HL-60/S4 treated with phorbol 12-myristate 13-acetate at 8.2 ng/mL for 4 days and 3 days (cell line): Measurements from ENCODE around the gene DNAAF8.

Experiments
- in situ Hi-C: fragments of 300-500 bp; cut with MboI; formaldehyde crosslinking; loops from 2 replicates; pipeline ENCODE4 v1.15.0; 2022; ENCODE audit warnings: low sequenced_read_pairs

The DNAAF8 gene

DNA sequence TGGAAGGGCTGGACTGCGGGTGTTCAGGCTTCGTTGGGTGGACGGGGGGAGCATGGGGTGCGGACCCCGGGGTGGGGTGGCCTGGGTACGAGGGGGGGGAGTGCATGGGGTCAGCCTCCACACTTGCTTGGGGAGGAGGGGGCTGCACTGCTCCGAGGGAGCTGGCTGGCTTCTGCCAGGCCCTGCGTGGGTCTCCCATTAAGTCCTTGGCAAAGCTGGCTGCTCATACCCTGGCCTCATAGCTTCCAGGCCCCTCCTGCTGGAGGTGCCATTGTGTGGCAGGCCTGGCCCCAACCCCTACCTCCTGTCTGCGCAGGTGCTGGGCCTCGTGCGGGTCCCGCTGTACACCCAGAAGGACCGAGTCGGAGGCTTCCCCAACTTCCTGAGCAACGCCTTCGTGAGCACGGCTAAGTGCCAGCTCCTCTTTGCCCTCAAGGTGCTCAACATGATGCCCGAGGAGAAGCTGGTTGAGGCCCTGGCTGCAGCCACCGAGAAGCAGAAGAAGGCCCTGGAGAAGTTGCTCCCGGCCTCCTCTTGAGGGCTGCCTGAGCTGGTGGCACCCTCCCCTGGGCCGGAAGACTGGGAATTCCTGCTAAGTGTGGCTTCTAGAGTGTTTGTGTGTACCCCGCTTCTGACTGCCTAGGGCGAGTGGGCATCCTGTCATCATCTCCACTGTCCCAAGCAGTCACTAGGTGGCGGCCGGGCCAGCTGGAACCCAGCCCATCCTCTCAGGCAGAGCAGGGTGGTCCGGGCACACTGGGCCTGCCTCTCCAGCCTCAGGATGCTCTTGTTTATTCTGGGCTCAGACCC, 39.5 kb upstream of the DNAAF8 start:
- in situ Hi-C loops = no loop called here

DNA sequence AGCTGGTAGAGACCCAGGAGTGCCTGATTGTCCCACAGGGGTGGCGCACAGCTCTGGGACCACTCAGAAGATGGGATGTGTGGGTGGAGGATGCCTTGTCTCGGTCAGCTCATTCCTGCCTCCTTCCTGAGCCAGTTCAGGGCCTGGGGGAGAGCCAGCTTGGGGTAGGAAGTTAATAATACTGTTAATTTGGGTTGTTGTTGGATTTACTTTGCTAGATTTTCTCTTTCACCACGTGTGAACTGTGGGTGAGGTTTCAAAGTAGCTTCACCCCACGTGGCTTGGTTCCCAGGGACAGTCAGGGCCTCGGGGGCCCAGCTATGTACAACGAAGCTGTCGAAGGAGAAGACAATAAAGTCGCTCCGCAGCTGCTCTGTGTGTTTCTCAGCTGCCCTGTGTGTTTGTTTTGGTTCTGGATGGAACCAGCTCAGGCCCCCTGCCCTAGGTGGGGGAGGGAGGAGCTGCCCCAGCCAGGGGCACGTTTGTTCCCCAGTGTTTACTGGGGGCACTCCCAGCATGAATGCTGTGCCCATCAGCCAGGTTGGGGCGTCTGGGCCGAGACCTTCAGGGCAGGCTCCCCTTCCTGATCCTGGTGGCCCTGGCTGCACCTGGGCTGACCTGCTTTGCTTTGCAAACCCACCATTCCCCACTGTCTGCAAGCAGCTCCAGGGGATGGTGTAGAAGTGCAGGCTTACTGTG, 38.7 kb upstream of the DNAAF8 start:
- in situ Hi-C loops = no loop called here

DNA sequence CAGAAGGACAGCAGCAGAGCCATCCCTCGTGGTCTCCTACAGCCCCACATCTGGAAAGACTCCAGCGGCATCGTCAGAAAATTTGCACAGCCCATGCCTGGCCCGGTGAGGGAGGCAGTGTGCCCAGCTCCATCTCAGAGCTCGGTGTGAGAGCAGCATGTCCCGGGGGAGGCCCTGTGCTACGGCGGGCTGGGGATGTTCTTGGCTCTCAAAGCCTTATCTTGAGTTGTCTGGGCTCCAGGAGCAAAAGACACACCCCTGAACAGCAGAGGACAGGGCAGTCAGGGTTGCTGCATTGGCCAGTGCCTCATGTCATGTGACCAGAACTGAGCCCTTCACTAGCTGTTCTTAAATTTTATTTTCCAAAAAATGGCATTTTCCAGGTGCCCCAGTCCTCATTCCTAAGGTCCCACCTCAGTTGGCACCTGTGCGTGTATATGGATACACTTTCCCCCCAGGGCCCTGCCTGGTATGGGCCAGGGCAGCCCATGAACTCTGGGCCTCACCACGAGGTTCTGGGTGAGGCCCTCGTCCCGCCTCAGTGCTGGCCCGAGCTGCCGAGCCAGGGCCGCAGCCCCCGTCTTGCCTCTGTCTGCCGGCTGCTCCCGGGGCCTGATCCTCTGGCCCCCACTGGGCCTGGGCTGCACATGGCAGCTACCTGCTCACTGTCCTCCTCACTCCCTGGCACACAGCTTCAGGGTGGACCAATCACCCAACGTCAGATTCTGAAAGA, 38.0 kb upstream of the DNAAF8 start:
- in situ Hi-C loops = no loop called here

DNA sequence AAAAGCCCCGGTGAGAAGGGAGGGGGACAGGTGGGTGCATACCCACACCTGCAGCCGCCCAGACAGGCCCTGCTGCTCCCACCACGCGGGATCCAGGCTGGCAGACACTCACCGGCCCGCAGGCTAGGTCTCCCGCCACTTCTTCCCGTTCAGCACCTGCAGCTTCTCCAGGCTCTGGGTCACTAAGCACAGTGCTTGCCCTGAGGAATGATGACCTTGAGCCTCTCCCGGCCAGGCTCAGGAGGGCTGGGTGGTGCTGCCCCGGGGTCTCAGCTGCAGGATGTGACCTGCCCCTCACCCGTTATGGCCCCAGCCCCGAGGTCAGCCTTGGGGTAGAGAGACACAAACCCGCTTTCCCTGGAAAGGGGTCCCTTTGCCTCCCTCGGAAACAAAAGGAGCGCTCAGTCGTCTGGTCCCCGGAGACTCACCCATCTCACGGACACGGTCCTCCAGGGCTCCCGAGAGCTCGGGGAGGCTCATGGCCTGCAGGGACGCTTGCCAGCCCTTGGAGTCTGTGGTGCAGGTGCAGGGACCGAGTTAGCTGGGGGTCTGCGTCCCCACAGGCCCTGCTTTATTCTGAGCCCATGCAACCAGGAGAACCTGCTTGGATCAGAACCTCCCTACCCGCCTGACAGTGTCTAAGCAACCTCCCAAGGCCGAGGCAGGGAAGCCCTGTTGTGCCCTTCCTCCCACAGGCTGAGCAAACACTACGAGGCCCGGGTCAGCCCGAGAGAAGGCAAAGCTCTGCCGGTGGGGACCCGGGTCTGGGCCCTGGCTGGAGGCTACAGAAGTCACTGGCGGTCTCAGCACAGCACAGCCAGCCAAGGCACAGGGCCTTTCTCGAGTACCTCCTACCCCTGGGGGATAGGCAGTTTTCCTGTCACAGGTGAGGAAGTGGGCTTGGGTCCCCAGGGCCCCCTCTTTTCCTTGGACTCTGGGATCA, 37.2 kb upstream of the DNAAF8 start:
- in situ Hi-C loops = no loop called here

DNA sequence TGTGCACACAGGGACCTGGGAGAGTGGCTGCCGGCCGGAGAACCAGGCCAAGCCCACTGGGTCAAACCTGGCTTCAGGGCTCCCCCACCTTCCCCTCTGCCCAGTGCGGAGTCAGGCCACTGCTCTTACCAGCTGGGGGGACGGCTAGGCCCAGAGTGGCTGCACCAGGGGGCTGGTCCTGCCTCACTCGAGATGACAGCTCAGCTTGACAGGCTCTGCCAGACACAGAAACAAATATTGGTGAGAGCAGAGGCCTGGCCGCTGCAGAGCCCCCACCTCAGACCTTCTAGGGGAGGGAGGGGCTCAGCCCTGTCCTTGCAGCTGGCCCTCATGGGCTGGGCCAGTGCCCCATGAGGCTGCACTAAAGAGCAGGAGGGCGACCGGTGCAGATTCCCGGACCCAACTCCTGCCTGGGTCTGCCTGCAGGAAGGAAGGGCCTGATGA, 36.5 kb upstream of the DNAAF8 start:
- in situ Hi-C loops = no loop called here

DNA sequence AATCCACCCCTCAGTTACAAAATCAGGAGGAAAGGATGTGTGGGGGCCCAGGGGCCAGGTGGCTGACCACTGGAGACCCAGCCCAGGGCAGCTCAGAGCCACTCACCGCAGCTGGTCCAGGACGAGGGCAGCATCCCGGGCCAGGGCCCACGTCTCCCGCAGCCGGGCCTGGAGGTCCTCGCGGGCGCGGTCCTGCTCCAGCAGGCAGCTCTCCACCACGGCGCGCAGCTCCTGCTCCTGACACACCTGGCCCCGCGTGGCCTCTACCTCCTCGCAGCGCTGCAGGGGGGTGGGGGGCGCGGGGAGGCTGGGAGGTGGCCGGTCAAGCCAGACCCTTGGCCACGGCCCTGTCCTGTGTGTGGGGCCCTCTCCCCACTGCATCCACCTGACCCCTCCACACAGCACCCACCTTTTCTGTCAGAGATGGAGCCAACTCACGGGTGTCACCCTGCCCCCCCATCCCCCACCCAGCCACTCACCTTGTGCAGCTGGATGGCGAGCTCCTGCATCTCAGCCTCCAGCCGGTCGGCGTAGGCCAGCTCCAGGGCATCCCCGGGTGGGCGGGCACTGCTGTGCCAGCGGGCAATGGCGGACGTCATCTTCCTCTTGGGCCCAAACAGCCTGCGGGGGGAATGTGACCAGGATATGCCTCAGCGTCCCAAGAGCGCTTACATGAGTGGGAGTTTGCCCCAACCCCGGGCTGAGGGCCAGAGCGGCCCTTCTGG, 35.9 kb upstream of the DNAAF8 start:
- in situ Hi-C loops = no loop called here

DNA sequence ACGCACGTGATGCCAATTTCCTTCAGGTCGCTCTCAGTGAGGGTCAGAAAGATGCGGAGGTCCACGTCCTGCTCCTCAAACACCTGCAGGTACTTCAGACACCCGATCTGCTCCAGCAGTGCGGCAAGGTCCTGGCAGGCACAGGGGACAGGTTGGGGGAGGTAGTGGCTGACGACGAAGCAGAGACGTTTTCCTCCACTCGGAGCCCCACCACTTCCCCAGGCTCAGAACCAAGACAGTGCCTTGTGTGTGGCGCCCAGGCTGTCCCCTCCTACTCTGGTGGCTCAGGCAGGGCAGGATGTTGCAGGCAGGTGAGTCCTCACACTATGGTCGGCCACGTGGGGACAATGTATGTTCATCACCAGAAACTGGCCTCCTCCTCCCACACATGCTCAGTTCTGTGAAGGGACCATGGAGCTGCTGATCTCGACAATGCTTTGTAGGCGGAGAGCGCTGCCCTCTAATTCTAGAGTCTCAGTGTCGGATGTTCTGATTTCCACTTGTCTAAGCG, 35.2 kb upstream of the DNAAF8 start:
- in situ Hi-C loops = no loop called here

DNA sequence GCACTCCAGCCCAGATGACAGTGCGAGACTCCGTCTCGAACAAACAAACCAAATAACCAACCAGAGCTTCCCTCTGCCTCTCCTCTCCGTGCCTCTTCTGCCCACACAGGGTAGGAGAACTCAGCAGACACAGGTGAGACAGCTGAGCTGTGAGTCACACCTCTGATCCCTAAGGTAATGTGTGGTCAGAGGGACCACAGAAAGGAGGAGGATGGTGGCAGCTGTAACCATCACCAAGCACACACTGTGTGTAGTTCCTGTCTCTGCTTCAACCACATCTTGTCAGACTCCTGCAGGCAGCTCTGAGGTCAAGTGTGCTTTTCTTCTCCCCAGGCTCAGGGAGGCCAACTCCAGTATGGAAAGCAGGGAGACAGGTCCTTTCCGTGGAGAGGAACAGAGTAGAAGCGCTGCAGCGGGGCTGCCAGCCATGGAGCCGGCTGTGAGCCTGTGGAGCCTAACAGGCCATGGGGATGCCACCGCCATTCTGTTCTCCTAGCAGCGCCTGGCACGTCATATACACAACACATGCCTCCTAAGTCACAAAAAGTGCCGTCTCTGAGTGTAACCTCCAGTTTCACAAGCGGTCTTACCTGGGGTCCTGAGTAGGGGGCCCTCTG, 33.8 kb upstream of the DNAAF8 start:
- in situ Hi-C loops = no loop called here

DNA sequence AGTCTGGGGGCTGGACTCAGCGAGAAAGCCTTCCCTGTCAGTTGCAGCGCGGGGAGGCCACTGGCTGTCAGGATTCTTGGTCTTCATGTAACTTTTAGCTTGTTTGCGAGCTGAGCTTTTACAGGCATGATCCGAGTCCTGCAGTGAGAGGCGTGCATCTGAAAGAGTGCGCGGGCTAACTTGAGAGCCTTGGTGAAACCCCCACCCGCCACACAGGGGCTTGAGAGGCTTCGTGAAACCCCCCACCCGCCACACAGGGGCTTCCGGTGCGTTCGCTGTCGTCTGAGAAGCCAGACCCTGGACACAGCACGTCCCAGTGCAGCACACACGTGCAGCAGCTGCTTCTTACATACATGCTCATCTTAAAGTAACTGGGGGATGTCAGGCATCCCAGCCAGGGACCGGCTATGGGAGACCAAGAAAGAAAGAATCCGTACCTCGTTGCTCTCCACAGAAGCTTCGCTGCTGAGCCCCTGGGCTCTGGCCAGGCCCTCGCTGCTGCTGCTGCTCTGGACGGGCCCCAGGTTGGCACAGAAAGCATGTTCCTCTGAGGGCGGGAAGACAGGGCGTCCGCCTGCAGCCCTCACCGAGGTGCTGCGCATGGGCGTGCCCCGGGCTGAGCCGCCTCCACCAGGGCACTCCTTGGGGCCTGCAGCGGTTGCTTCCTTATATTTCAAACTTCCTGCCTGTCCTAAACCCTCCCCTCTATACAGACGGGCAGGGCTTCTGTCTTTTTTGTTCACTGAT, 33.2 kb upstream of the DNAAF8 start:
- in situ Hi-C loops = no loop called here

DNA sequence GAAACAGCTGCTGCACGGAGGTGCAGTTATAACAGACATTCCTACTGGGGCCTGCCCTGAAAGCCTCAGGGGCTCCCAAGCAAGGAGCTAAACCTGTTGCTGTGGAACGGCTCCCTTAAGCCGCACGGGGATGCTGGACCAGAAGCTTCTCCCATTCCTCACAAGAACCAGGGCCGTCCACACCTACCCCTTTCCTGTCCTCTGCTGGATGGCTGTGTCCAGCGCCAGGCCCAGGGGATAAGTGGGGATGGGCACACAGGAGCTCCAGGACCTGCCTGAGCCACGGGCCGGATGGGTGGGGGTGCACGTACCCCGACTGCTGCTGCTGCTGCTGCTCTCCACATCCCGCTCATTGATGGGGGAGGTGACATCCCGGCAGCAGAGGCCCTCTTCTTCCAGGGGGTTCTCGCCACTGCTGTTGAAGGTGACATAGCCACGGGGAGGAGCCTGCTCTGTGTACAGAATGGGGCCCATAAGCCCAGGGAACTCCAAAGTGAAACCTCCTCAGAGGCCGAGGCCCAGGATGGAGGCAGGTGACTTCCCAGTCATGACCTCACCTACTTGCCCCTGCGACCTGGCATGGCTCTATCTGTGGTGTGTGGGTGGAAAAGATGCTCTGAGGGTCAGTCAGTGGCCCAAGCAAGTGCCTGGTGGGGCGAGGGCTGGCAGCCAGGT, 32.4 kb upstream of the DNAAF8 start:
- in situ Hi-C loops = no loop called here

DNA sequence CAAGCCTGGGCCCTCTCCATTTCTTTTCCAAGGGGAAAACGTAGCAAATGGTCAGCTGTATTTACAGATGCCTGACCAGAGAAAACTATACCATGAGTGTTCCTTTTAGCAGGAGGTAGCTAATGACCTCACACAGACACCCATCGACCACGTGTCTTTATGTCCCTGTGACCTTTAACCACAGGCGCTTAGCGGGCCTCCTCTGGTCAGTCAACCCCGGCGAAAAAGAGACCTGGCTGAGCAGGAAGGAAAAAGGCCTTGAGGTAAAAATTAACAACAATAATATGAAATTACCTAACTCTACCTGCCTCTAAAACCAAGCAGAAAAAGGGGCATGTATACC, 31.9 kb upstream of the DNAAF8 start:
- in situ Hi-C loops = no loop called here

DNA sequence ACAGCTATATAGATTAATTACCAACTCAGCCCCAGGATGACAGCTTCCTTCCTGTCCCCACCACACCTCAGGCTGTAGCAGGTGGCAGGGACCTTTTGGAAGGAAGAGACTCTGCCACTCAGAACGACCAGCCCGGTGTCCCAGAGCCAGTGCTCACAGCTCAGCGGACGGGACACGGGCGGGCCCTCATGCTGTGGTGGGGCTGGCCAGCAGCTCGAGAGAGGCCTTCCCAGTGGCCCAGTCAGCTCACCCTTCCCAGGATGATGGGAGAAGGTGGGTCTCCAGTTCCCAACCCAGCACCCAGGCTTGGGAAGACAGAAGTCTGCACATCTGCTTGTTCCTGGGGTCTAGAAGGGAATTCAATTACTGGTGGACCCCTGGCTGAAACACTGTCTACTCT, 30.4 kb upstream of the DNAAF8 start:
- in situ Hi-C loops = no loop called here

DNA sequence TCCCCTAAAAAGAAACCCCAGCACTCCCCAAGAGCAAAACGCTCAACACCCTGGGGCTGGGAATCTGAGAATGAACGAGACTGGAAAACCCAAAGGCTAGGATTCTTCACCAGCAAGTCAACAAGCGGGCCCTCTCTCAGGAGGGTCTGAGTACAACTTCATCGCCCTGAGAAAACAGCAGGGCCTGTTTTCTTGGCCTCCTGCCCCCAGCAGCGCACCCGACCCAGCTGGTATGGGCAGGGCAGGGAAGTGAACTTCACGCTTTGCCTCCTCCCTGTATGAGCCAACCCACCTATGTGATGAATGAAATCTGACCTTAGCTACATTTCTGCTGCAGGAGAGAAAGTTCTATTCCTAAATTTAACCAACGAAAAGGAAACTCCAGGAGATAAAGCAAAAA, 29.8 kb upstream of the DNAAF8 start:
- in situ Hi-C loops = no loop called here

DNA sequence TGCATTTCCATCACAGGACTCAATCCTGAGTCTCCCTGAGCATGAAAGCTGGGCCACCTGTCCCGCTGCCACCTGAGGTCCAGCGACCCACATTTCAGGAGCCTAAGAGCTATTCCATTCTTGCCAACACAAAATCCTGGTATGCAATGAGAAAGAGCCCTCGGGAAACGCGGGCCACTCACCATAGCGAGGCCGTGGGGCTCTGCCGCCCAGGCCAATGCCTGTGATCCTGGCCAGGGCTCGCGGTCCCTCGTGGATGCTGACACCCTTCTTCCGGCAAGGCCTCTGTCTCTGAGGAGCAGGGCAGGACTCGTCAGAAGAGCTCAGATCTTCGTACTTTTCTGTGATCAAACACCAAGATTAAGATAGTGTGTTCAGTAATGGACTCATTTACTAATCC, 29.4 kb upstream of the DNAAF8 start:
- in situ Hi-C loops = no loop called here

DNA sequence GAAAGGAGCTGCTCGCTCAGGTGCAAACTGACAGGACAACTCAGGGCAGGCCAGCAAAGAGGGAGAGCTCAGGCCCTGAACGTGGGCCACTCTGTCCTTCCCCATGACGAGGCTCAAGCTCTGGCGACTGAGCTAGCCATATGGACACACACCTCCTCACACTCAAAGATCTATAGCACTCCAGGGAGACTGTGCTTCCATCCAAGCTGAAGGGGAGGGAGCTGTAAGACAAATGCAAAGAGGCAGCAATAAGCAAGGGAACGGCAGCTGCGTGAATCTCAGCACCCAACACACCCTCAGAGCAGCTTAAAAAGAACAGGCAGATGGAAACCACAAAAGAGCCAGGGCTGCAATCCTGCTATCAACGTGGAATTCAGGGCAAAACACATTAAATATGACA, 27.5 kb upstream of the DNAAF8 start:
- in situ Hi-C loops = no loop called here

DNA sequence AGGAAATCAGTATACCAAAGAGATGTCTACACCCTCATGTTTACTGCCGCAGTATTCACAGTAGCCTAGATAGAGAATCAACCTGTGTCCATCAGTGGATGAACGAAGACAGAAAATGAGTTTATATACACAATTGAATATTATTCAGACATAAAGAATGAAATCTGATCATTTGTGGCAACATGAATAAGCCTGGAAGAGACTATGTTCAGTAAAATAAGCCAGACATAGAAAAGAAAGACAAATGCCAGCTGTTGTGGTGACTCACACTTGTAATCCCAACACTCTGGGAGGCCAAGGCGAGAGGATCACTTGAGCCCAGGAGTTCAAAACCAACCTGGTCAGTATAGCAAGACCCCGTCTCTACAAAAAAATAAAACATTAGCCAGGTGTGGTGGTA, 24.9 kb upstream of the DNAAF8 start:
- in situ Hi-C loops = no loop called here

DNA sequence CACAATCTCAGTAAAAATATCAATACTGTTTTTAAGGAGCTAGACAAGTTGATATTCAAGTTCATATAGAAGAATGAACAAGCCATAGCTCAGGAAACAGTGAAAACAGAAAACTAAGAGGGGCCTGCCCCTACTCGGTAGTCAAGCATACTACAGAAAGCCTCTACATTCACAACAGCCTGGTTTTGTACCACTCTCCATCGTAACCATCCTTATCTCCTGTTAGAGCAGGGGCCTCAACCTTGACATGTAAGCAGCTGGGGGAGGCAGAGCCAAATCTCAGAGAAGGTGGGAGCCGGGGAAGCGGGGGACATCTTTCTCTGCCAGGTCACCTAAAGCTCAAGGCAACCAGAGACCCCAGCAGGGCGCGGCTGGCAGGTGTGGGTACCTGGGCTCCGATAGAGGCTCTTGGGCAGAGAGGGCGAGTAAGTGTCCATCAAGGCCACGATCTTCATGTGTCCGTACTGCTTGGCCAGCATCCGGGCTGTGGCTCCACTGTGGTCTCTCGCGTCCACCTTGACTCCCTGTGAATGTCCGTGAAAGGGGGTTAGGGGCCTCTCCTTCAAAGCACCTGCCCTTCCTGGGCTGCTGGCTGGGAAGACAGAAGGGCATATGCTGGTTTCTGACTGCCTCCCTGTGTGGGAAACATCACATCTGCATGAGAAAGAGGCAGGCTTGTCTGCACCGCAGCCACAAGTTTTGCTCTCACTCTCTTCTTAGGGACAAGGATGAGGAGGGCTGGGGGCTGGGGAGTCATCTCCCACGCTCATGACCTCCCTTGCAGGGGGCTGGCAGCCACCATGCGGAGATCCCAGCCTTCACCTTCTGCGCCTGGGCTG, 20.5 kb upstream of the DNAAF8 start:
- in situ Hi-C loops = no loop called here
